IMR-90 (cell line): ENCODE results near the gene UBTD1. TPM values are rescaled to one million over a fixed set of nuclear protein-coding genes. Genes with fewer than 3 reads are reported as not detected.

Experiments used
- ATAC-seq: fragments of 200-7000 bp; cut with Tn5 transposase; 2 replicates; pipeline ENCODE4 v1.9.1; 2020; ENCODE audit warnings: low read depth, mild to moderate bottlenecking, moderate library complexity
- BruUV-seq: library from RNA; stranded (reverse); fragments of 400-500 nt; replicated peaks from 2 replicates; lab custom pipeline; 2021; lab: Mats Ljungman, UMichigan
- CTCF ChIA-PET: fragments of 300-600 bp; formaldehyde crosslinking; extraction: SDS; loops from one replicate; lab custom pipeline; 2021; ENCODE audit warnings: antibody characterized with exemption; lab: Yijun Ruan, JAX
- POLR2A ChIA-PET: fragments of 300-600 bp; sonication (Branson Sonifier 250); formaldehyde crosslinking; loops from one replicate; lab custom pipeline; 2022; ENCODE audit warnings: antibody characterized with exemption; ENCODE audit not compliant: unreplicated experiment; lab: Charles Lee
- DNase-seq: peaks from one replicate; pipeline ENCODE4 v3.0.0; 2013
- H2AFZ ChIP-seq: replicated peaks from 2 replicates; pipeline ENCODE3; 2013; ENCODE audit warnings: low read length, mild to moderate bottlenecking; ENCODE audit not compliant: poor library complexity
- H2AK5ac ChIP-seq: 2 replicates; pipeline ENCODE4 v1.6.1; 2013; ENCODE audit warnings: low read depth, low read length, inconsistent platforms
- H2AK9ac ChIP-seq: replicated peaks from 2 replicates; pipeline ENCODE3; 2013; ENCODE audit warnings: mild to moderate bottlenecking, low read depth, low read length, moderate library complexity; ENCODE audit not compliant: poor library complexity
- H2BK120ac ChIP-seq: 2 replicates; pipeline ENCODE4 v1.6.1; 2013; ENCODE audit warnings: low read depth, low read length, inconsistent platforms
- H2BK15ac ChIP-seq: 3 replicates; pipeline ENCODE4 v1.6.1; 2013; ENCODE audit warnings: low read depth, low read length, inconsistent platforms
- H2BK20ac ChIP-seq: 2 replicates; pipeline ENCODE4 v1.6.1; 2013; ENCODE audit warnings: low read depth, mild to moderate bottlenecking, inconsistent platforms, low read length, moderate library complexity
- H2BK5ac ChIP-seq: 2 replicates; pipeline ENCODE4 v1.6.1; 2013; ENCODE audit warnings: mild to moderate bottlenecking, low read depth, low read length, inconsistent platforms; ENCODE audit not compliant: poor library complexity, severe bottlenecking
- H3K14ac ChIP-seq: replicated peaks from 2 replicates; pipeline ENCODE4 v1.6.1; 2013; ENCODE audit warnings: low read depth, low read length, inconsistent platforms
- H3K18ac ChIP-seq: 2 replicates; pipeline ENCODE4 v1.6.1; 2013; ENCODE audit warnings: low read depth, low read length, control low read depth
- H3K23ac ChIP-seq: 2 replicates; pipeline ENCODE4 v1.6.1; 2013; ENCODE audit warnings: low read depth, low read length, inconsistent platforms
- H3K27ac ChIP-seq: 2 replicates; pipeline ENCODE4 v1.5.1; 2013; ENCODE audit warnings: mild to moderate bottlenecking, control low read depth, low read length; ENCODE audit not compliant: insufficient read depth
- H3K27me3 ChIP-seq: 2 replicates; pipeline ENCODE4 v1.6.1; 2013; ENCODE audit warnings: low read length; ENCODE audit not compliant: control insufficient read depth, insufficient read depth
- H3K36me3 ChIP-seq: 2 replicates; pipeline ENCODE4 v1.6.1; 2013; ENCODE audit warnings: low read length, mixed read lengths; ENCODE audit not compliant: control insufficient read depth, insufficient read depth
- H3K4ac ChIP-seq: 2 replicates; pipeline ENCODE4 v1.6.1; 2013; ENCODE audit warnings: low read depth, low read length, inconsistent platforms
- H3K4me1 ChIP-seq: 2 replicates; pipeline ENCODE4 v1.6.1; 2013; ENCODE audit warnings: low read length, mixed read lengths; ENCODE audit not compliant: control insufficient read depth, insufficient read depth
- H3K4me2 ChIP-seq: 2 replicates; pipeline ENCODE4 v1.6.1; 2013; ENCODE audit warnings: low read depth, mild to moderate bottlenecking, control low read depth, low read length, moderate library complexity
- H3K4me3 ChIP-seq: 2 replicates; pipeline ENCODE4 v1.5.1; 2013; ENCODE audit warnings: low read depth, mild to moderate bottlenecking, control low read depth, low read length, moderate library complexity; ENCODE audit not compliant: insufficient read depth
- H3K56ac ChIP-seq: 2 replicates; pipeline ENCODE4 v1.6.1; 2013; ENCODE audit warnings: low read length, inconsistent platforms; ENCODE audit not compliant: insufficient read depth; ENCODE audit errors: extremely low read depth
- H3K79me1 ChIP-seq, 2 experiments: 2 replicates each; pipeline ENCODE4 v1.6.1; 2013; ENCODE audit warnings: low read length in 2 of 2, inconsistent platforms in 1 of 2, low read depth in 1 of 2
- H3K9ac ChIP-seq: 2 replicates; pipeline ENCODE4 v1.6.1; 2013; ENCODE audit warnings: low read depth, low read length, control low read depth
- H3K9me1 ChIP-seq: 2 replicates; pipeline ENCODE4 v1.6.1; 2013; ENCODE audit warnings: low read length, inconsistent platforms; ENCODE audit not compliant: insufficient read depth
- H3K9me3 ChIP-seq: 2 replicates; pipeline ENCODE4 v1.6.1; 2013; ENCODE audit warnings: low read length; ENCODE audit not compliant: control insufficient read depth, insufficient read depth
- H4K20me1 ChIP-seq: 2 replicates; pipeline ENCODE4 v1.6.1; 2013; ENCODE audit warnings: low read length, inconsistent platforms; ENCODE audit not compliant: insufficient read depth
- H4K5ac ChIP-seq: 2 replicates; pipeline ENCODE4 v1.6.1; 2013; ENCODE audit warnings: mild to moderate bottlenecking, low read depth, low read length, control low read depth
- H4K8ac ChIP-seq, 2 experiments: 2 replicates each; pipeline ENCODE4 v1.6.1; 2013; ENCODE audit warnings: low read depth in 2 of 2, low read length in 2 of 2, control low read depth in 1 of 2, inconsistent platforms in 1 of 2
- H4K91ac ChIP-seq: 2 replicates; pipeline ENCODE4 v1.6.1; 2013; ENCODE audit warnings: low read depth, low read length, inconsistent platforms; ENCODE audit not compliant: insufficient read depth
- BHLHE40 ChIP-seq: fragments of 150-350 bp; IDR thresholded peaks from 2 replicates; pipeline ENCODE4 v1.6.1; 2016; ENCODE audit warnings: mild to moderate bottlenecking, low read depth, low read length
- MAZ ChIP-seq: IDR thresholded peaks from 2 replicates; pipeline ENCODE4 v1.6.1; 2012; ENCODE audit warnings: low read depth, mild to moderate bottlenecking, low read length, improper control_type of control experiment, moderate library complexity, borderline replicate concordance
- WGBS, 2 experiments: methylation state at CpG; one replicate each; pipeline versions ENCODE4 v1.1.5 to v1.1.7; 2013; ENCODE audit warnings: missing lambda C conversion rate in 2 of 2; ENCODE audit not compliant: insufficient read length in 1 of 2; ENCODE audit errors: extremely low coverage in 2 of 2; 5-methylcytosine and 5-hydroxymethylcytosine counted together
- dilution Hi-C: fragments of 300-500 bp; cut with HindIII; formaldehyde crosslinking; loops from one replicate; pipeline ENCODE4 v1.14.3; 2018; ENCODE audit warnings: low sequenced_read_pairs; ENCODE audit not compliant: unreplicated experiment
- in situ Hi-C: fragments of 300-500 bp; cut with MboI; formaldehyde crosslinking; loops from 3 replicates; pipeline ENCODE4 v1.14.3; 2019; ENCODE audit warnings: low sequenced_read_pairs, inconsistent platforms, mixed read lengths
- intact Hi-C: fragments of 100-400 bp; cut with micrococcal nuclease; formaldehyde crosslinking; loops from 2 replicates; pipeline ENCODE4 v1.10.0; 2022
- polyA plus RNA-seq, 3 experiments: library from polyadenylated mRNA; depleted of rRNA; stranded (reverse); fragments of >200 nt; gene quantifications; 2 replicates each; pipeline ENCODE4 v1.2.3, GENCODE V29; 2012; ENCODE audit warnings: low replicate concordance in 1 of 3
- total RNA-seq: library from RNA; depleted of rRNA; stranded (reverse); fragments of >200 nt; gene quantifications from 2 replicates; pipeline ENCODE4 v1.2.3, GENCODE V29; 2012
- TF ChIP-seq, protein P1 (sequence below): fragments of 150-350 bp; IDR thresholded peaks from 2 replicates; pipeline ENCODE4 v1.6.1; 2017; ENCODE audit warnings: mild to moderate bottlenecking, antibody characterized with exemption, low read length, low read depth

UBTD1 gene
- total and polyA plus RNA-seq, 2 of the 4 experiments (the other 2 are of a cell fraction), result 21.9 to 44.9 TPM

DNA sequence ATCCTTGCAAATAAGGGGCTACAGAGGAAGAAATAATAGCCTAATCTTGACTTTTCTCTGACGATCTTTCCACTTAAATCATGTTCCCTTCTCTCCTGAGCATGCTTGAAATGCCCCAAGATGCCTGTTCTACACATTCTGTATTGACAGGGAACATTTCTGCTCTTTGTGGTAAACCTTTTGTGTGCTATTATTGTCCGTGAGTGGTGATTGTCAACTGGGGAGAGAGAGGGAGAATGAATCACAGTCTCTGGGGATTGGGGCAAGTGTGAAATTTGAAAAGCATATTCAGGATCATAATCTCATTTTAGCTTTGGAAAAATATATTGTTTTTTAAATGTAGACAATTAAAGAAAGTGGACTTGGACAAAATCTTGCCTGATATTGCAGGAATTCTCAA is 20.6 kb downstream of the UBTD1 start:
- Histone ChIP-seq H3K4me1 (peaks cover 9% of the 10 kb centered on the region), H2BK15ac (no peak overlapping the region), H2BK5ac (no peak overlapping the region), H4K91ac (no peak overlapping the region), H3K9me3 (no peaks in the 10 kb centered on the region), H3K4ac (no peak overlapping the region), H4K8ac (no peak overlapping the region), H3K4me3 (no peak overlapping the region), H3K9me1 (peaks cover 16% of the 10 kb centered on the region; the same call in 1 of the 2 replicates), H3K56ac (no peak overlapping the region), H3K4me2 (no peak overlapping the region), H2AFZ (no peak overlapping the region), H3K27me3 (no peaks in the 10 kb centered on the region), H3K27ac (no peak overlapping the region), H3K36me3 (no peaks in the 10 kb centered on the region), H2BK120ac (no peak overlapping the region), H3K23ac (no peak overlapping the region), H4K5ac (no peak overlapping the region), H3K9ac (no peak overlapping the region), H4K20me1 (peaks cover 86% of the 10 kb centered on the region), H2AK9ac (no peak overlapping the region), H3K14ac (no peak overlapping the region), H2BK20ac (no peak overlapping the region), H3K18ac (no peak overlapping the region), H3K79me1 (peaks cover 34 to 82% of the 10 kb centered on the region in 2 experiments), H2AK5ac (no peak overlapping the region)
- no peak for DNase-seq
- intact Hi-C loops (no loop called here), in situ Hi-C loops (no loop called here), dilution Hi-C loops (no loop called here)
- WGBS, 2 experiments, result 100% methylated on average over 1 of the region's 2 CpGs; no CpG with 5 or more reads in 1 of the 2 experiments
- ChIA-PET CTCF (interaction anchor here (0.9 kb wide), 1 partner anchor 53 kb away, joined by 3 read pairs; no protein-coding TSS in a partner anchor), POLR2A (no interaction called here)
- no TSS peak for BruUV-seq
- no peak for ATAC-seq
- no peak for TF ChIP-seq MAZ
- TF ChIP-seq, protein P1, sequence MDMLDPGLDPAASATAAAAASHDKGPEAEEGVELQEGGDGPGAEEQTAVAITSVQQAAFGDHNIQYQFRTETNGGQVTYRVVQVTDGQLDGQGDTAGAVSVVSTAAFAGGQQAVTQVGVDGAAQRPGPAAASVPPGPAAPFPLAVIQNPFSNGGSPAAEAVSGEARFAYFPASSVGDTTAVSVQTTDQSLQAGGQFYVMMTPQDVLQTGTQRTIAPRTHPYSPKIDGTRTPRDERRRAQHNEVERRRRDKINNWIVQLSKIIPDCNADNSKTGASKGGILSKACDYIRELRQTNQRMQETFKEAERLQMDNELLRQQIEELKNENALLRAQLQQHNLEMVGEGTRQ, result no peak
- TF ChIP-seq BHLHE40, result no peak
